NCI-H345 (cell line): ENCODE results near the gene PCDHA9.
A peak's percentile ranks its signal among the peaks of the same experiment; 100 is the strongest.
"Not testable (repeated sequence)": the region's sequence is repeated elsewhere in the genome, so short reads cannot be mapped to it uniquely, and the experiment has no call there.

ENCODE experiments used
- DNase-seq: peaks from one replicate; lab custom pipeline; 2025; lab: John Stamatoyannopoulos, UW

PCDHA9 gene

DNA sequence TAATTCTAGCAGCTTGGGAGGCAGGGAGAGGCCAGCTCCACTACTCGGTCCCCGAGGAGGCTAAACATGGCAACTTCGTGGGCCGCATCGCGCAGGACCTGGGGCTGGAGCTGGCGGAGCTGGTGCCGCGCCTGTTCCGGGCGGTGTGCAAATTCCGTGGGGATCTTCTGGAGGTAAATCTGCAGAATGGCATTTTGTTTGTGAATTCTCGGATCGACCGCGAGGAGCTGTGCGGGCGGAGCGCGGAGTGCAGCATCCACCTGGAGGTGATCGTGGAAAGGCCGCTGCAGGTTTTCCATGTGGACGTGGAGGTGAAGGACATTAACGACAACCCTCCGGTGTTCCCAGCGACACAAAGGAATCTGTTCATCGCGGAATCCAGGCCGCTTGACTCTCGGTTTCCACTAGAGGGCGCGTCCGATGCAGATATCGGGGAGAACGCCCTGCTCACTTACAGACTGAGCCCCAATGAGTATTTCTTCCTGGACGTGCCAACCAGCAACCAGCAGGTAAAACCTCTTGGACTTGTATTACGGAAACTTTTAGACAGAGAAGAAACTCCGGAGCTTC lies 13.7 kb upstream of the PCDHA9 start:
- peak; percentile 21 for DNase-seq

DNA sequence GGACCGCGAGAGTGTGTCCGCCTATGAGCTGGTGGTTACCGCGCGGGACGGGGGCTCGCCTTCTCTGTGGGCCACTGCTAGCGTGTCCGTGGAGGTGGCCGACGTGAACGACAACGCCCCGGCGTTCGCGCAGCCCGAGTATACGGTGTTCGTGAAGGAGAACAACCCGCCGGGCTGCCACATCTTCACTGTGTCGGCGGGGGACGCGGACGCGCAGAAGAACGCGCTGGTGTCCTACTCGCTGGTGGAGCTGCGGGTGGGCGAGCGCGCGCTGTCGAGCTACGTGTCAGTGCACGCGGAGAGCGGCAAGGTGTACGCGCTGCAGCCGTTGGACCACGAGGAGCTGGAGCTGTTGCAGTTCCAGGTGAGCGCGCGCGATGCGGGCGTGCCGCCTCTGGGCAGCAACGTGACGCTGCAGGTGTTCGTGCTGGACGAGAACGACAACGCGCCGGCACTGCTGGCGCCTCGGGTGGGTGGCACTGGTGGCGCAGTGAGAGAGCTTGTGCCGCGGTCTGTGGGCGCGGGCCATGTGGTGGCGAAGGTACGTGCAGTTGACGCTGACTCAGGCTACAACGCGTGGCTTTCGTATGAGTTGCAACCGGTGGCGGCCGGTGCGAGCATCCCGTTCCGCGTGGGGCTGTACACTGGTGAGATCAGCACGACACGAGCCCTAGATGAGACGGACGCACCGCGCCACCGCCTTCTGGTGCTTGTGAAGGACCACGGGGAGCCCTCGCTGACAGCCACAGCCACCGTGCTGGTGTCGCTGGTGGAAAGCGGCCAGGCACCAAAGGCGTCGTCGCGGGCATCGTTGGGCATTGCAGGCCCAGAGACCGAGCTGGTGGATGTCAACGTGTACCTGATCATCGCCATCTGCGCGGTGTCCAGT lies 12.3 kb upstream of the PCDHA9 start:
- no peak for DNase-seq

GRCh38 chr5:140840978-140841962 lies 6.9 kb upstream of the PCDHA9 start, which contains the start of gene PCDHA8:
Gene PCDHA8, plus strand, starts transcription at chr5:140841187. Its CDS starts 135 bp downstream, at chr5:140841322.
- no peak for DNase-seq

GRCh38 chr5:140842798-140843733 lies 5.1 kb upstream of the PCDHA9 start:
- no peak for DNase-seq

DNA sequence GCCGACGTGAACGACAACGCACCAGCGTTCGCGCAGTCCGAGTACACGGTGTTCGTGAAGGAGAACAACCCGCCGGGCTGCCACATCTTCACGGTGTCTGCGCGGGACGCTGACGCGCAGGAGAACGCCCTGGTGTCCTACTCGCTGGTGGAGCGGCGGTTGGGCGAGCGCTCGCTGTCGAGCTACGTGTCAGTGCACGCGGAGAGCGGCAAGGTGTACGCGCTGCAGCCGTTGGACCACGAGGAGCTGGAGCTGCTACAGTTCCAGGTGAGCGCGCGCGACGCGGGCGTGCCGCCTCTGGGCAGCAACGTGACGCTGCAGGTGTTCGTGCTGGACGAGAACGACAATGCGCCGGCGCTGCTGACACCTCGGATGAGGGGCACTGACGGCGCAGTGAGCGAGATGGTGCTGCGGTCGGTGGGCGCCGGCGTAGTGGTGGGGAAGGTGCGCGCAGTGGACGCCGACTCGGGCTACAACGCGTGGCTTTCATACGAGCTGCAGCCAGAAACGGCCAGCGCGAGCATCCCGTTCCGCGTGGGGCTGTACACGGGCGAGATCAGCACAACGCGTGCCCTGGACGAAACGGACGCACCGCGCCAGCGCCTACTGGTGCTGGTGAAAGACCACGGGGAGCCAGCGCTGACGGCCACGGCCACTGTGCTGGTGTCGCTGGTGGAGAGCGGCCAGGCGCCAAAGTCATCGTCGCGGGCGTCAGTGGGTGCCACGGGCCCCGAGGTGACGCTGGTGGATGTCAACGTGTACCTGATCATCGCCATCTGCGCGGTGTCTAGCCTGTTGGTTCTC lies 1.9 kb downstream of the PCDHA9 start:
- not testable (repeated sequence) for DNase-seq

DNA sequence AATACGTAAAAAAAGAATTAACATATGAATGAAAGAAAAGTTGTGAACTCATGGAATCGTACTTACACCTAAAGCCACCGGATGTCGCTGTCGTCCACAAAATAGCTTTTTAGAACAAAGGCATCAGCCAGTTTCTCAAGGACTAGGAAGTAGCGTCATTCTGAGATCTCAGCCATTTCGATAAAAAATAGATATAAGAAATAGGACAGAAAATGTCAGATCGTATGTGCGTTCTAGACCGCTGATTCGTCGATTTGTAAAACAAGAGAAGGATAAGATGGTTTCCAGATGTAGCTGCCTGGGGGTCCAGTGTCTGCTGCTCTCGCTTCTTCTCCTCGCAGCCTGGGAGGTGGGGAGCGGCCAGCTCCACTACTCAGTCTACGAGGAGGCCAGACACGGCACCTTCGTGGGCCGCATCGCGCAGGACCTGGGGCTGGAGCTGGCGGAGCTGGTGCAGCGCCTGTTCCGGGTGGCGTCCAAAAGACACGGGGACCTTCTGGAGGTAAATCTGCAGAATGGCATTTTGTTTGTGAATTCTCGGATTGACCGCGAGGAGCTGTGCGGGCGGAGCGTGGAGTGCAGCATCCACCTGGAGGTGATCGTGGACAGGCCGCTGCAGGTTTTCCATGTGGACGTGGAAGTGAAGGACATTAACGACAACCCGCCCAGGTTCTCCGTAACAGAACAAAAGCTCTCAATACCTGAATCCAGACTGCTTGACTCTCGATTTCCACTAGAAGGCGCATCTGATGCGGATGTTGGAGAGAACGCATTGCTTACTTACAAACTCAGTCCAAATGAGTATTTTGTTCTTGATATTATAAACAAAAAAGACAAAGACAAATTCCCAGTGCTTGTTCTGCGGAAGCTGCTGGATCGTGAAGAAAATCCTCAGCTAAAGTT lies 7.8 kb downstream of the PCDHA9 start, which contains the start of gene PCDHA10:
Gene PCDHA10 (plus strand): TSS at position 126 of the 903 bp plus-strand sequence. CDS start 152 bp downstream, at position 278.
- no peak for DNase-seq

DNA sequence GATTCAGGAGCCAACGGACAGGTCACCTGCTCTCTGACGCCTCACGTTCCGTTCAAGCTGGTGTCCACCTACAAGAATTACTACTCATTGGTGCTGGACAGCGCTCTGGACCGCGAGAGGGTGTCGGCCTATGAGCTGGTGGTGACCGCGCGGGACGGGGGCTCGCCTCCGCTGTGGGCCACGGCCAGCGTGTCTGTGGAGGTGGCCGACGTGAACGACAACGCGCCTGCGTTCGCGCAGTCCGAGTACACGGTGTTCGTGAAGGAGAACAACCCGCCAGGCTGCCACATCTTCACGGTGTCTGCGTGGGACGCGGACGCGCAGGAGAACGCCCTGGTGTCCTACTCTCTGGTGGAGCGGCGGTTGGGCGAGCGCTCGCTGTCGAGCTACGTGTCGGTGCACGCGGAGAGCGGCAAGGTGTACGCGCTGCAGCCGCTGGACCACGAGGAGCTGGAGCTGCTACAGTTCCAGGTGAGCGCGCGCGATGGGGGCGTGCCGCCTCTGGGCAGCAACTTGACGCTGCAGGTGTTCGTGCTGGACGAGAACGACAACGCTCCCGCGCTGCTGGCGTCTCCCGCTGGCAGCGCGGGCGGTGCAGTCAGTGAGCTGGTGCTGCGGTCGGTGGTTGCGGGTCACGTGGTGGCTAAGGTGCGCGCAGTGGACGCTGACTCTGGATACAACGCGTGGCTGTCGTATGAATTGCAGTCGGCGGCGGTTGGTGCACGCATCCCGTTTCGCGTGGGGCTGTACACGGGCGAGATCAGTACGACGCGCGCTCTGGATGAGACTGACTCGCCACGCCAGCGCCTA lies 9.2 kb downstream of the PCDHA9 start:
- DNase-seq = no peak

DNA sequence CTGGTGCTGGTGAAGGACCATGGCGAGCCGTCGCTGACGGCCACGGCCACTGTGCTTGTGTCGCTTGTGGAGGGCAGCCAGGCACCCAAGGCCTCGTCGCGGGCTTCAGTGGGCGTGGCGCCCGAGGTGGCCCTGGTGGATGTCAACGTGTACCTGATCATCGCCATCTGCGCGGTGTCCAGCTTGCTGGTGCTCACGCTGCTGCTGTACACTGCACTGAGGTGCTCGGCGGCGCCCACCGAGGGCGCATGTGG lies 9.7 kb downstream of the PCDHA9 start:
- DNase-seq = no peak

- DNase-seq = no peak
Measured at GRCh38 chr5:140862441-140863295, 14.5 kb downstream of the PCDHA9 start.

- DNase-seq = no peak
Measured at GRCh38 chr5:140868721-140869554, 20.8 kb downstream of the PCDHA9 start, which contains the start of gene PCDHA11. Gene PCDHA11, plus strand, starts transcription at chr5:140868957. Its CDS starts 147 bp downstream, at chr5:140869104.

GRCh38 chr5:140869555-140869886 lies 21.3 kb downstream of the PCDHA9 start:
- DNase-seq = no peak

GRCh38 chr5:140870221-140871201 lies 22.3 kb downstream of the PCDHA9 start:
- DNase-seq = no peak

- DNase-seq = no peak
Measured at GRCh38 chr5:140875085-140876065, 27.2 kb downstream of the PCDHA9 start, which contains the start of gene PCDHA12. Gene PCDHA12, plus strand, starts transcription at chr5:140875308. Its CDS starts 165 bp downstream, at chr5:140875473.
